Mucosa of descending colon (tissue), 3 donors: ENCODE measurements around the gene STRIP1. TPM values are rescaled to one million over a fixed set of nuclear protein-coding genes. Genes with fewer than 3 reads are reported as not detected.

Source experiments
- ATAC-seq: fragments of 200-7000 bp; cut with Tn5 transposase; one replicate; pipeline ENCODE4 v1.9.1; 2020; ENCODE audit warnings: mild to moderate bottlenecking, moderate library complexity
- DNase-seq, 3 donors: peaks; one replicate each; pipeline ENCODE4 v3.0.0-alpha.2; 2020
- H3K36me3 ChIP-seq: fragments of 200-600 bp; one replicate; pipeline ENCODE4 v1.8.0; 2021; ENCODE audit warnings: low read depth, mild to moderate bottlenecking
- H3K4me1 ChIP-seq: fragments of 200-600 bp; one replicate; pipeline ENCODE4 v1.8.0; 2021; ENCODE audit warnings: low read depth, mild to moderate bottlenecking
- H3K4me3 ChIP-seq: fragments of 200-600 bp; one replicate; pipeline ENCODE4 v1.8.0; 2021; ENCODE audit warnings: mild to moderate bottlenecking
- H3K9me3 ChIP-seq: fragments of 200-600 bp; one replicate; pipeline ENCODE4 v1.8.0; 2021; ENCODE audit warnings: mild to moderate bottlenecking
- CTCF ChIP-seq: fragments of 200-600 bp; IDR thresholded peaks from one replicate; pipeline ENCODE4 v1.8.0; 2022; ENCODE audit warnings: antibody characterized with exemption, mild to moderate bottlenecking
- intact Hi-C, 2 donors: fragments of 100-400 bp; cut with DNase I in 1 of 2; cut with micrococcal nuclease in 1 of 2; formaldehyde crosslinking; loops; one replicate each; pipeline versions ENCODE4 v1.11.0 to v1.11.1; 2022; cut with DNase I, micrococcal nuclease
- total RNA-seq, 3 donors: library from RNA; stranded (reverse); fragmentation: NEBNext Ultra II Directional in 2 of 3; extraction: Animal tissue kit (Norgen Biotek cat#: 25700) in 2 of 3; gene quantifications; one replicate each; pipeline versions ENCODE4 v1.2.1 to v1.2.4, GENCODE V29; 2021 to 2023
- donor health status: DM: no; HTN: no; CAD: no; lungs with moderate emphysema.
- donor health status: DM: no; HTN: no; CAD: no.
- donor health status: DM: no; HTN: yes; CAD: no.

The STRIP1 gene
- total RNA-seq, 3 donors from 2014 or later: 36.6 to 54.8 (median 43.4) TPM

- Histone ChIP-seq H3K4me3 (no peak overlapping the region), H3K36me3 (peaks cover 13% of the 10 kb centered on the region), H3K9me3 (no peaks in the 10 kb centered on the region), H3K4me1 (peaks cover 15% of the 10 kb centered on the region)
- DNase-seq (no peak), ATAC-seq (no peak)
- TF ChIP-seq CTCF: no peak
- intact Hi-C loops: loop anchor here in 1 of 2 donors (5.0 kb wide), 1 partner anchor 56 kb away; no protein-coding TSS in a partner anchor
Observed at GRCh38 chr1:110051262-110051648, 16.8 kb downstream of the STRIP1 start.

GRCh38 chr1:110053552-110054428 lies 19.4 kb downstream of the STRIP1 start:
- peak; percentile 86 for TF ChIP-seq CTCF
- Histone ChIP-seq H3K4me3 (no peak overlapping the region), H3K36me3 (peaks cover 13% of the 10 kb centered on the region), H3K4me1 (peaks cover 15% of the 10 kb centered on the region), H3K9me3 (no peaks in the 10 kb centered on the region)
- intact Hi-C loops: loop anchor here in 1 of 2 donors (5.0 kb wide), 1 partner anchor 54 kb away; no protein-coding TSS in a partner anchor
- ATAC-seq: peak; percentile 66
- peak; percentile 63 to 88 (median 82) for DNase-seq

GRCh38 chr1:110055493-110056284 lies 21.3 kb downstream of the STRIP1 start:
- peaks cover 11% of the 10 kb centered on the region for H3K4me1 ChIP-seq
- ATAC-seq (peak; percentile 54), DNase-seq (no peak)
- intact Hi-C loops: loop anchor here in 1 of 2 donors (5.0 kb wide), 1 partner anchor 47 kb away; no protein-coding TSS in a partner anchor
- no peaks in the 10 kb centered on the region for H3K9me3 ChIP-seq
- no peak for TF ChIP-seq CTCF
- H3K36me3 ChIP-seq: peaks cover 8% of the 10 kb centered on the region
- no peak overlapping the region for H3K4me3 ChIP-seq

GRCh38 chr1:110056285-110056683 lies 21.9 kb downstream of the STRIP1 start:
- Histone ChIP-seq H3K4me1 (peaks cover 11% of the 10 kb centered on the region), H3K4me3 (no peak overlapping the region), H3K36me3 (peaks cover 3% of the 10 kb centered on the region), H3K9me3 (no peaks in the 10 kb centered on the region)
- ATAC-seq: no peak
- TF ChIP-seq CTCF: no peak
- no peak for DNase-seq
- intact Hi-C loops: loop anchor here in 1 of 2 donors (5.0 kb wide), 1 partner anchor 46 kb away; no protein-coding TSS in a partner anchor

GRCh38 chr1:110056776-110057175 lies 22.4 kb downstream of the STRIP1 start:
- TF ChIP-seq CTCF: no peak
- Histone ChIP-seq H3K9me3 (no peaks in the 10 kb centered on the region), H3K36me3 (peaks cover 3% of the 10 kb centered on the region), H3K4me3 (no peak overlapping the region), H3K4me1 (peaks cover 11% of the 10 kb centered on the region)
- DNase-seq: peak in 1 of 3 donors; percentile 43
- intact Hi-C loops: loop anchor here in 1 of 2 donors (5.0 kb wide), 1 partner anchor 46 kb away; no protein-coding TSS in a partner anchor
- ATAC-seq: peak; percentile 82
